ACC112 (cell line): Measurements from ENCODE around the gene DEPDC4.

Source experiments
- H2AFZ ChIP-seq: fragments of 200-600 bp; sonication (generic); one replicate; pipeline ENCODE4 v1.6.0; 2017; ENCODE audit warnings: antibody characterized with exemption, low read length; ENCODE audit not compliant: unreplicated experiment
- H3K27ac ChIP-seq: fragments of 200-600 bp; sonication (generic); 2 replicates; pipeline ENCODE4 v1.5.1; 2014; ENCODE audit warnings: low read depth, mild to moderate bottlenecking, antibody characterized with exemption, low read length, moderate library complexity
- H3K27me3 ChIP-seq: fragments of 200-600 bp; sonication (generic); 2 replicates; pipeline ENCODE4 v1.6.1; 2014; ENCODE audit warnings: mild to moderate bottlenecking, antibody characterized with exemption, low read length, moderate library complexity, mixed read lengths; ENCODE audit not compliant: insufficient read depth
- H3K36me3 ChIP-seq: fragments of 200-600 bp; sonication (generic); 2 replicates; pipeline ENCODE4 v1.6.1; 2016; ENCODE audit warnings: mild to moderate bottlenecking, antibody characterized with exemption, low read length, moderate library complexity, mixed read lengths; ENCODE audit not compliant: insufficient read depth
- H3K4me1 ChIP-seq: fragments of 200-600 bp; sonication (generic); one replicate; pipeline ENCODE4 v1.6.1; 2016; ENCODE audit warnings: low read length, mixed read lengths; ENCODE audit not compliant: insufficient read depth, unreplicated experiment, control insufficient read depth
- H3K4me3 ChIP-seq: fragments of 200-600 bp; sonication (generic); 2 replicates; pipeline ENCODE4 v1.5.1; 2014; ENCODE audit warnings: mild to moderate bottlenecking, low read depth, low read length
- H3K79me2 ChIP-seq: fragments of 200-600 bp; sonication (generic); one replicate; pipeline ENCODE4 v1.6.0; 2016; ENCODE audit warnings: low read length; ENCODE audit not compliant: control insufficient read depth, unreplicated experiment, insufficient read depth

DEPDC4 gene

DNA sequence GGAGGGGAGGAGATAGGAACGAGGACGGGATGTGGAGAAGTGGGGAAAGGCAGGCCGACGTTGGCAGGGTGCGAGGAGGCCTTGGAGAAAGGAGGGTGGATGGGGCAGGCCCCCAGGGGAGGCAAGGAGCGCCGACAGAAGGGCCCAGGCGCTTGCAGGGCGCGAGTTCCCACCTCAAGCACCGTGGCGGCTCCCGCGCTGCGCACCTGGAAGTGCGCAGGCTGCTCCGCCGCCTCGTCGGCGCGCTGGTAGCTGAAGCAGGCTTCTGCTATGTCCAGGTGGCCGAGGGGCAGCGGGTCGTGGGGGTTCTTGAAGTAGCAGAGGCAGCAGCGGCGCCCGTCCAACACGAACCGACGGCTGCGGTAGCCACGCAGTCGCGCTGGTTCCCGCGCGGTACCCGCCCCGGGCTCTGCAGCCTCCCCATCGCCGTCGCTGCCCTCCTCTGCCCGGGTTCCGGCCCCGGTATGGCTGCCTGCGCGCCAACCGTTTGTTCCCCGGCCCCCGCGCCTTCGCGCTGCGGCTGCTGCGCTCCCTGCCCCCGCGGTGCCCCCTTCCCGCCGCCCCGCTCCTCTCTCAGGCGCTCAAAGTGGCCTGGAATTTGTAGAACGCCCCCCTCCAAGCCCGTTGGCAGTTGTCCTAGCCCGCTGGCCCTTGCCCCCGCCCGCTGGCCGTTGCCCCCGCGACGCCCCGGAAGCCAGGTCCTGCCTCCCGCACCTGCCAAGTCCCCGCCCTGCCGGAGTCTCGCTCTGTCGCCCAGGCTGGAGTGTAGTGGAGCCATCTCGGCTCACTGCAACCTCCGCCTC, 67.3 kb downstream of the DEPDC4 start:
- Histone ChIP-seq H3K36me3 (no peaks in the 10 kb centered on the region), H3K4me1 (no peaks in the 10 kb centered on the region), H3K27ac (peak overlapping the region; percentile 67; the same call in 1 of the 2 replicates), H2AFZ (peak overlapping the region; percentile 98), H3K79me2 (peaks cover 26% of the 10 kb centered on the region), H3K27me3 (no peaks in the 10 kb centered on the region), H3K4me3 (peak overlapping the region; percentile 89)

DNA sequence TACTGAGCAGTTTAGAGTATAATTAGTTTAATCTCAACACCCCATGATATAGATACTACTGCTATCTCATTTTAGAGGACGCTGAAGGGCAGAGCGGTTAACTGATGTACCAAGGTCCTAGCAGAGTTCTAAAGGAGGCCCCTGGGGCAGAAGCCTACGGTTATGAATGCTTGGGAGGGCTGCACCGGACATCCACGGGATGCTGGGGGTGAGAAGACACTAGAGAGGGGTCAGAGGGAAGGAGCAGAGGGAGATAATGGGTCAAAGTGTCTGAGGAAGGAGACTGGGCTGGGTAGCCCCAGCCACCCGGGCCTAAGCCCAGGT, 67.9 kb downstream of the DEPDC4 start:
- no peaks in the 10 kb centered on the region for H3K4me1 ChIP-seq
- H2AFZ ChIP-seq: peak overlapping the region; percentile 98
- peaks cover 21% of the 10 kb centered on the region for H3K79me2 ChIP-seq
- no peak overlapping the region for H3K27ac ChIP-seq
- no peaks in the 10 kb centered on the region for H3K36me3 ChIP-seq
- H3K27me3 ChIP-seq: no peaks in the 10 kb centered on the region
- peak overlapping the region; percentile 89 for H3K4me3 ChIP-seq

DNA sequence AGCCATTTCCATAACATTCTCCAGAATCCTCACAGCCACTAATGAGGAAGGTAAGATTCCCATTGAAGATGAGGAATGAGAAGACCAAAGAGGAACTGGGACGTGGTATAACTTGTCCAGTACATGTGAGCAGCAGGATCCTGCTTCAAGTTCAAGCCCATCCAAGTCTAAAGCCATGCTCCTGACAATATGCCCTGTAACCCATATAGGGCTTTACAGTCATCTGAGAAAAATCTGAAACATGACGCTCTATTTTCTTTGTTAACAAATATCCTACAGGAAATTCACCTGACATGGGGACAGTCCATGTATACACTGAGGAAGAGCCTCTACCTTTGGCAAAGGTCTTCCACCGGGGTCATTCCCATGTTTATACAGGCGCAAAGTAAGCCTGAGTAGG, 69.4 kb downstream of the DEPDC4 start:
- no peaks in the 10 kb centered on the region for H3K36me3 ChIP-seq
- H2AFZ ChIP-seq: no peak overlapping the region
- peaks cover 13% of the 10 kb centered on the region for H3K79me2 ChIP-seq
- H3K27me3 ChIP-seq: no peaks in the 10 kb centered on the region
- no peak overlapping the region for H3K27ac ChIP-seq
- H3K4me3 ChIP-seq: no peak overlapping the region
- H3K4me1 ChIP-seq: no peaks in the 10 kb centered on the region

DNA sequence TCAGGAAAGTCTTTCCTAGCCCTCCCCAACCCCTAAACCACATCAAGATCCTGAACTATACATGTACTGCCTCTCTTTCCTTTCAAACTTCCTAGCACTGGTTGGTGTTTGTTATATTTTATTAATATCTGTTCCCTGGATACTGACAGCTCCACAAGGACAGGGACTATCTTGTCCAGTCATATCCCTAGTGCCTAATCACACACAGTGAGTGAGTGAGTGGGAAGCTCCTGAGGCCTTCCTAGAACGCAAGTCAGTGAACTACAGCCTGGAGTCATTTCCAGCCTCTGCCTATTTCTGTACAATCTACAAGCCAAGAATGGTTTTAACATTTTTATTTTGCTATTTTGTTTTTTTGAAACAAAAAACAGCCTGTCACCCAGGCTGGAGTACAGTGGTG, 73.8 kb downstream of the DEPDC4 start:
- no peaks in the 10 kb centered on the region for H3K79me2 ChIP-seq

More for the DNA sequence above, 73.8 kb downstream of the DEPDC4 start:
- no peaks in the 10 kb centered on the region for H3K27me3 ChIP-seq
- no peak overlapping the region for H3K27ac ChIP-seq
- H2AFZ ChIP-seq: no peak overlapping the region
- no peaks in the 10 kb centered on the region for H3K36me3 ChIP-seq
- no peak overlapping the region for H3K4me3 ChIP-seq
- no peaks in the 10 kb centered on the region for H3K4me1 ChIP-seq
